ENCODE results near the gene CATSPER4. TPM values are rescaled to one million over a fixed set of nuclear protein-coding genes. Genes with fewer than 3 reads are reported as not detected.

The CATSPER4 gene
- total RNA-seq: not detected in 2 replicates
- polyA plus RNA-seq (2012): not detected

DNA sequence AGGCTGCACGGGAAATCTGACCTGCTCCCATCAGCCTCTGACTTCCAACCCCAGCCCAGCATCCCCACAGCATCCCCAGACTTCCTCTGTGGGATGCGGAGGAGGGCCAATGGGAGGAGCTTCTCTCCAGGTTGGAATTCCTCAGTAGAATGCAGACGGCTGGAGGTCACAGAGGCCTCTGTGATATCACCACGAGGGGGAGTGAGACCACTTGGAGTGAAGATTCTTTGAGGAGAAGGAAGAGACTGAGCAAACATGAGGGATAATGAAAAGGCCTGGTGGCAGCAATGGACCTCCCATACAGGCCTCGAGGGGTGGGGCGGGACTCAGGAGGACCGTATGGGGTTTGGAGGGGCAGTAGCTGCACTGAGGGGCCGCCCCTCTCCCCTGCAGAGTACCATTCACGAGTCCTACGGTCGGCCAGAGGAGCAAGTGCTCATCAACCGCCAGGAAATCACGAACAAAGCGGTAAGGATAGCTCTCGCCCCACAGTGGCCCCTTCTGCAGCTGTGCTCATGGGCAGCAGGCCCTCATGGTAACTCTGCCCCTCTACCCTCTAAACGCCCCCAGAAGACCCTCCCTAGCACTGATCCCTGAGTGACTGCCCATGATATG, at the start of gene CATSPER4:
Gene CATSPER4 (plus strand): TSS at position 230 of the 615 bp plus-strand sequence. CDS start 26 bp downstream, at position 256.
- DNase-seq (ENCODE audit: low read depth): peak; percentile 37

DNA sequence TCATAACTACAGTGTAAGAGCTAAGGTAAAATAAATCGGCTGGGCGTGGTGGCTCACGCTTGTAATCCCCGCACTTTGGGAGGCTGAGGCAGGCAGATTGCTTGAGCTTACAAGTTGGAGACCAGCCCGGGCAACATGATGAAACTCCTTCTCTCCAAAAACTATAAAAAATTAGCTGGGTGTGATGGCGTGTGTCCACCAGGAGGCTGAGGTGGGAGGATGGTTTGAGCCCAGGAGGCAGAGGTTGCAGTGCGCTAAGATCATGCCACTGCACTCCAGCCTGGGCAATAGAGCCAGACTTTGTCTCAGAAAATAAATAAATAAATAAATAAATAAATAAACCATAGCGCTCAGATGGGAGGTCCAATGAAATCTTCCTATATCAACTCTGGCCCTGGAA, 48.2 kb upstream of the CATSPER4 start:
- DNase-seq (ENCODE audit: low read depth): no peak

- peak; percentile 86 for DNase-seq (ENCODE audit: low read depth)
These were observed 45.1 kb upstream of the CATSPER4 start for GRCh38 chr1:26145041-26145959.

- DNase-seq (ENCODE audit: low read depth): no peak
These were observed 44.5 kb upstream of the CATSPER4 start for GRCh38 chr1:26145960-26146294.

DNA sequence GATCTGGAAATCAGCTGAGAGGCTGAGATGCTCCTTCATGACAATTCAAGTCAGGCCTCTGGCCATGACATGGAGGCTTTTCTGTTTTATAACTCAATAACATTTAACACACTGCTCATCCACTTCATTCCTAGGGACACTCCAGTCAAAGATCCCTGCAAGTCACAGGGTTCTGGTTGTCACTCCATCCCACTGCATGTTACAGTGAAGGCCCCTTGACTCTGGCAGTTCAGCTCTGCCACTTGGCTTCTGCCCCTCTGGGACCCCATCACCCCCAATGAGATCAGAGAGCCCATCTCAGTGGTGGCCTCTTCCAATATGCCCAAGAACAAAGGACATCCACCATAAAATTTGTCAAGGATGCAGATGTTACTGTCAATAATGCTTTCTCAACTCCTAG, 41.5 kb upstream of the CATSPER4 start:
- DNase-seq (ENCODE audit: low read depth): no peak

- DNase-seq (ENCODE audit: low read depth): no peak
These were observed 36.4 kb upstream of the CATSPER4 start for GRCh38 chr1:26153966-26154532.

- DNase-seq (ENCODE audit: low read depth): no peak
These were observed 35.7 kb upstream of the CATSPER4 start for GRCh38 chr1:26154750-26155149.

DNA sequence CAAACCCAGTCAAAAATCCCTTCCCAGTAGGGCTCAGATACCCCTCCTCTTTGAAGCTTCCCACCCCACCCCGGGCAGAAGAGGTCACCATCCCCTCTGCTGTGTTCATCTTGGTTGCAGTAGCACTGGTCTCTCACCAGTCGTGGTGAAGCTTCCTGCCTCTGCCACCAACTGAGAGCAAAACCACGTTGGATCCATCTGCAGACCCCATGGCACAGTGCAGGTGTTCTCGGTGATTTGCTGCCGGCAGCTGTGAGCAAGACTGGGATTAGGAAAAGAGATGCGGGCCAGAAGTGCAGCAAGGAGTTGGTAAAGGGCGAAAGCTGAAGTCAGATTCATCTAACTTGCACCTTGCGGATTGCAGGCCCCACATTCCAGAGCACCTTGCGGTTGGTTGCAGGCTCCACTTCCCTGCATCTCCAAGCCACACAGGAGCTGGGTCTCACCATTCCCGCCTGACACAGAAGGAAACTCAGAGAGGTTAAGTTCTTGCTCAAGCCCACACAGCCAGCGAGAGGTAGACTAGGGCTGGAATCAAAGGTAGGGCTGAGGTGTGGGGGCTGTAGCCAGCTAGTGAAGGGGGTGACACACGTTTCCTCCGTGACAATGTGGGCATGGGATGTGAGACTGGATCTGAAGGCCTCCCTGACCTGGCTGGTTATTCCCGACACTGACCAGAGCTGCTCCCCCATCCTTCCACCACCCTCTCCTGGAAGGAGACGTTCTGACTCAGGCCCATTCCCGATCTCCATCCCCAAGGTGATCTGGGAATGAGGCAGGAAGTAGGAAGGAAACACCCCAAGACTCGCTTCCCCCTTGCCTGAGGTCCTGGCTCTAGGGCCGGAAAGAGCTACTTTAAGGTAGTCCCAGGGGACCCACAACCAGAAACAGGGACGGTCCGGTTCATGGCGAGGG, 34.8 kb upstream of the CATSPER4 start:
- no peak for DNase-seq (ENCODE audit: low read depth)

- DNase-seq (ENCODE audit: low read depth): no peak
These were observed 33.9 kb upstream of the CATSPER4 start for GRCh38 chr1:26156285-26157038.

DNA sequence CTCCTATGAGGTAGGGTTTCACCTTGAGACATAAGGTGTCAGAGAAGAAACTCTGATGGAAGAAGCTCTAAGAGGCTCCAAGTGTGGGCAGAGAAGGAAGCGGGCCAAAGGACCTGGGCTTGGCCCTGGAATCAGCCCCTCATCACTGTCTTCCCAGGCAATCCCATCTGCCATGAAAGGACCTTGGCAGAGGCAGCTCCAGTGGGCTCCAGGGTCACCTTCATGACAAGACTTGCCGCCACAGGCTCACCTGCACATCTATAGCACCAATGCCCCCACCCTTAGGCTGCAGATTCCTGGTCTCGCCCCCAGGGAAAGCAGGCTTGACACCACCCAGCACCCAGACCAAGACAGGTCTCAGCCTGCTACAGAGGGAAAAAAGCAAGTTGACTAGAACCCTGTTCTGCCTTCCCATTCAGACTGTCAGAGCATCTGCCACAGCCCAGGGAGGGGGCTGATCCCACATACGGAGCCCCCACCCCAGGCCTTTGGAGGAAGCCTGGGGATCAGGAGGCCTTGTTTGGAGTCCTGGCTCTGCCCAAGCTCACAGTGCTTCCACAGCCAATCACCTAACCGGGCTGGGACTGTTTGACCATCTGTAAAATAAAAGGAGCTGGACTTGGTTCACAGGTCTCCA, 32.0 kb upstream of the CATSPER4 start:
- no peak for DNase-seq (ENCODE audit: low read depth)

GRCh38 chr1:26158908-26159742, 31.3 kb upstream of the CATSPER4 start, which contains the start of gene FAM110D:
Gene FAM110D, plus strand, starts transcription at chr1:26159079. Its CDS starts 2,213 bp downstream, at chr1:26161292.
- DNase-seq (ENCODE audit: low read depth): peak; percentile 54

DNA sequence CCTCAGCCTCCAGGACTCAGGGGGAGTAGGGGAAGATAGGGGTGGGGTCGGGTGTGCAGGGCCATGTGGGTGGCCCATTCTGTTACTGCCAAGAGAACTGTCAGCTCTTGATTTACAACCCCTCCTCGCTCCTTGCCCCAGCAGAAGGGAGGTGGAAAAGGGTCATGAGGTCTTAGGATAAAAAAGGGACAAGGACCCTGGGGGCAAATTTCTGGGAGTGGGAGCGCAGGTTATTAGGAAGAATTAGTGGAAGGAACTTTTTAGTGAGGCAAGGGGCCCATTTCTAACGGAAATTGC, 30.7 kb upstream of the CATSPER4 start:
- DNase-seq (ENCODE audit: low read depth): no peak

GRCh38 chr1:26160527-26161414, 29.6 kb upstream of the CATSPER4 start:
- DNase-seq (ENCODE audit: low read depth): no peak

GRCh38 chr1:26161415-26162219, 28.8 kb upstream of the CATSPER4 start:
- DNase-seq (ENCODE audit: low read depth): peak; percentile 51

GRCh38 chr1:26162220-26162709, 28.1 kb upstream of the CATSPER4 start:
- no peak for DNase-seq (ENCODE audit: low read depth)

GRCh38 chr1:26163684-26164035, 26.7 kb upstream of the CATSPER4 start:
- DNase-seq (ENCODE audit: low read depth): no peak

Measured in myocyte (in vitro differentiated cells).